Transverse colon (tissue), 4 donors: ENCODE results near the gene CTNNA1. TPM values are rescaled to one million over a fixed set of nuclear protein-coding genes. Genes with fewer than 3 reads are reported as not detected.
"Not testable (repeated sequence)": the region's sequence is repeated elsewhere in the genome, so short reads cannot be mapped to it uniquely, and the experiment has no call there.

ENCODE experiments used
- DNase-seq: peaks from one replicate; pipeline ENCODE4 v3.0.0-alpha.2; 2019
- H3K27ac ChIP-seq, 4 donors: fragments of 200-600 bp; sonication (generic); 2 replicates each; pipeline ENCODE4 v1.5.1; 2016 to 2018; ENCODE audit warnings: inconsistent platforms in 4 of 4
- H3K27me3 ChIP-seq: fragments of 200-600 bp; sonication (generic); 2 replicates; pipeline ENCODE4 v1.5.1; 2017; ENCODE audit warnings: inconsistent platforms
- H3K36me3 ChIP-seq, 4 donors: fragments of 200-600 bp; sonication (generic); 2 replicates each; pipeline ENCODE4 v1.5.1; 2017 to 2019; ENCODE audit warnings: inconsistent platforms in 4 of 4
- H3K4me1 ChIP-seq, 4 donors: fragments of 200-600 bp; sonication (generic); 2 replicates each; pipeline ENCODE4 v1.5.1; 2017 to 2020; ENCODE audit warnings: inconsistent platforms in 4 of 4
- H3K4me3 ChIP-seq, 4 donors: fragments of 200-600 bp; sonication (generic); 1 replicate in 1 of 4; 2 replicates in 3 of 4; pipeline versions ENCODE4 v1.5.1 to v1.6.1; 2017 to 2019; ENCODE audit warnings: inconsistent platforms in 4 of 4
- H3K9me3 ChIP-seq, 2 donors: fragments of 200-600 bp; sonication (generic); 2 replicates each; pipeline ENCODE4 v1.5.1; 2017 to 2019; ENCODE audit warnings: inconsistent platforms in 2 of 2
- CTCF ChIP-seq, 5 experiments: fragments of 200-600 bp in 3 of 5; fragments of 450-650 bp in 2 of 5; sonication (generic) in 3 of 5; IDR thresholded peaks; 1 replicate in 2 of 5; 2 replicates in 3 of 5; pipeline ENCODE4 v1.5.1; 2016 to 2017; ENCODE audit warnings: antibody characterized with exemption in 5 of 5, inconsistent platforms in 3 of 5, mild to moderate bottlenecking in 2 of 5, moderate library complexity in 1 of 5
- EP300 ChIP-seq: sonication (generic); formaldehyde crosslinking; IDR thresholded peaks from one replicate; pipeline ENCODE4 v1.6.1; 2017; ENCODE audit warnings: antibody characterized with exemption, low read depth
- POLR2A ChIP-seq: fragments of 450-650 bp; IDR thresholded peaks from one replicate; pipeline ENCODE4 v1.6.1; 2016; ENCODE audit warnings: antibody characterized with exemption, mild to moderate bottlenecking, moderate library complexity
- POLR2AphosphoS5 ChIP-seq, 3 donors: sonication (generic); formaldehyde crosslinking; IDR thresholded peaks; one replicate each; pipeline ENCODE4 v1.6.1; 2016; ENCODE audit warnings: antibody characterized with exemption in 3 of 3
- WGBS, 2 donors: methylation state at CpG; one replicate each; pipeline ENCODE4 v1.1.5; 2018; ENCODE audit warnings: low coverage in 1 of 2; 5-methylcytosine and 5-hydroxymethylcytosine counted together
- in situ Hi-C, 4 donors: fragments of 200-750 bp; cut with MboI; loops; one replicate each; pipeline versions ENCODE4 v1.15.0 to v1.15.1; 2017; ENCODE audit warnings: low sequenced_read_pairs in 3 of 4, low pct_ligation_motif_present in 1 of 4, low pct_unique_long_range_greater_than_20kb in 1 of 4
- intact Hi-C: fragments of 100-400 bp; cut with DNase I; formaldehyde crosslinking; loops from one replicate; pipeline ENCODE4 v1.15.1; 2023; ENCODE audit warnings: low total_unique reads
- total RNA-seq, 4 donors: library from RNA; depleted of rRNA; stranded (reverse); fragments of >200 nt; gene quantifications; one replicate each; pipeline ENCODE4 v1.1.0, GENCODE V29; 2016

Gene CTNNA1
- total RNA-seq, 4 donors from 2014 or later: 272 to 381 (median 316) TPM

- WGBS, 2 donors: 82% methylated on average over 1 of the region's 1 CpG; no CpG with 5 or more reads in 1 of the 2 donors
- Histone ChIP-seq H3K27me3 (no peaks in the 10 kb centered on the region), H3K36me3 (peaks cover 0 to 11% (median 0%) of the 10 kb centered on the region in 4 donors), H3K4me3 (no peak overlapping the region), H3K4me1 (peaks cover 0 to 12% (median 2%) of the 10 kb centered on the region in 4 donors), H3K27ac (no peak overlapping the region), H3K9me3 (no peaks in the 10 kb centered on the region)
- no peak for DNase-seq
- intact Hi-C loops (no loop called here), in situ Hi-C loops (no loop called here)
- no peak for TF ChIP-seq EP300
- TF ChIP-seq CTCF (IDR thresholded peaks at IDR 0.05): no peak
- no peak for TF ChIP-seq POLR2AphosphoS5 (IDR thresholded peaks at IDR 0.05)
- TF ChIP-seq POLR2A: no peak
These were observed 54.0 kb downstream of the CTNNA1 start for GRCh38 chr5:138807182-138807581.

GRCh38 chr5:138809391-138809790 lies 56.2 kb downstream of the CTNNA1 start:
- in situ Hi-C loops: no loop called here
- DNase-seq: no peak
- Histone ChIP-seq H3K27me3 (no peaks in the 10 kb centered on the region), H3K4me1 (peaks cover 0 to 4% (median 2%) of the 10 kb centered on the region in 4 donors), H3K36me3 (peaks cover 0 to 21% (median 0%) of the 10 kb centered on the region in 4 donors), H3K9me3 (no peaks in the 10 kb centered on the region), H3K4me3 (no peak overlapping the region), H3K27ac (no peak overlapping the region)
- intact Hi-C loops: no loop called here
- TF ChIP-seq POLR2AphosphoS5 (IDR thresholded peaks at IDR 0.05) (no peak), POLR2A (no peak), EP300 (no peak), CTCF (IDR thresholded peaks at IDR 0.05) (no peak)

- in situ Hi-C loops, DNase-seq, intact Hi-C loops, H3K4me1 ChIP-seq, H3K4me3 ChIP-seq, H3K27me3 ChIP-seq, H3K9me3 ChIP-seq, H3K27ac ChIP-seq: not testable (repeated sequence)
- H3K36me3 ChIP-seq: peaks cover 0 to 21% (median 0%) of the 10 kb centered on the region in 4 donors
- 100% methylated on average over 6 of the region's 35 CpGs; no CpG with 5 or more reads in 1 of the 2 donors for WGBS, 2 donors
These were observed 57.6 kb downstream of the CTNNA1 start for GRCh38 chr5:138810861-138811260.

GRCh38 chr5:138815529-138815928 lies 62.3 kb downstream of the CTNNA1 start:
- H3K4me3 ChIP-seq: no peak overlapping the region
- no peak overlapping the region for H3K27ac ChIP-seq
- H3K4me1 ChIP-seq: no peaks in the 10 kb centered on the region
- in situ Hi-C loops (no loop called here), intact Hi-C loops (no loop called here)
- TF ChIP-seq EP300 (no peak), CTCF (IDR thresholded peaks at IDR 0.05) (no peak), POLR2AphosphoS5 (IDR thresholded peaks at IDR 0.05) (no peak), POLR2A (no peak)
- WGBS, 2 donors: 90% methylated on average over 5 of the region's 5 CpGs
- no peaks in the 10 kb centered on the region for H3K27me3 ChIP-seq
- no peak for DNase-seq
- H3K36me3 ChIP-seq: peaks cover 0 to 15% (median 0%) of the 10 kb centered on the region in 4 donors
- H3K9me3 ChIP-seq: no peaks in the 10 kb centered on the region

- in situ Hi-C loops (no loop called here), intact Hi-C loops (no loop called here)
- no peak for TF ChIP-seq POLR2A
- TF ChIP-seq POLR2AphosphoS5 (IDR thresholded peaks at IDR 0.05): no peak
- no peak for TF ChIP-seq EP300
- TF ChIP-seq CTCF (IDR thresholded peaks at IDR 0.05): no peak
- H3K4me3 ChIP-seq: no peak overlapping the region
- H3K27ac ChIP-seq: no peak overlapping the region
- DNase-seq: no peak
- H3K36me3 ChIP-seq: peaks cover 0 to 10% (median 0%) of the 10 kb centered on the region in 4 donors
- H3K4me1 ChIP-seq: peaks cover 0 to under 1% (median 0%) of the 10 kb centered on the region in 4 donors
- H3K27me3 ChIP-seq: no peaks in the 10 kb centered on the region
- no peaks in the 10 kb centered on the region for H3K9me3 ChIP-seq
- WGBS, 2 donors: 89 to 100% methylated on average over 1 of the region's 1 CpG
These were observed 64.0 kb downstream of the CTNNA1 start for GRCh38 chr5:138817241-138817640.
